ENCODE measurements around the gene DTWD2. TPM values are rescaled to one million over a fixed set of nuclear protein-coding genes. Genes with fewer than 3 reads are reported as not detected.

The DTWD2 gene
- total RNA-seq, 5 donors from 2014 or later (not counting 1 experiment from before 2014, with no cell fraction given) = 3.0 to 4.4 (median 3.2) TPM

GRCh38 chr5:118832974-118833373 is 155.4 kb downstream of the DTWD2 start:
- Mint-ChIP-seq H3K36me3 (peaks cover 23% of the 10 kb centered on the region), H3K4me1 (no peaks in the 10 kb centered on the region), H3K27me3 (no peaks in the 10 kb centered on the region), H3K9me3 (peaks cover 0 to 4% (median 0%) of the 10 kb centered on the region in 3 donors), H3K27ac (no peak overlapping the region), H3K4me3 (no peak overlapping the region)
- Histone ChIP-seq H3K4me3 (ENCODE audit: control insufficient read depth in 1 of 2, extremely low read depth in 1 of 2, low read length in 1 of 2) (no peak overlapping the region), H3K4me1 (ENCODE audit: control insufficient read depth in 1 of 2, extremely low read depth in 1 of 2, insufficient read depth in 2 of 2, low read length in 2 of 2) (no peaks in the 10 kb centered on the region), H3K9me3 (no peaks in the 10 kb centered on the region), H3K27ac (ENCODE audit: low read length) (no peak overlapping the region), H3K27me3 (replicated peaks in 1 of 2; ENCODE audit: control insufficient read depth in 2 of 2, extremely low read depth in 1 of 2, insufficient read depth in 2 of 2, low read length in 1 of 2) (no peaks in the 10 kb centered on the region), H3K36me3 (ENCODE audit: control insufficient read depth in 2 of 2, extremely low read depth in 1 of 2, insufficient read depth in 1 of 2, low read length in 1 of 2) (no peaks in the 10 kb centered on the region)
- POLR2A ChIA-PET = no interaction called here
- no peak for DNase-seq
- ATAC-seq (replicated peaks in 1 of 4) = no peak
- CTCF ChIA-PET = no interaction called here

- Mint-ChIP-seq H3K36me3 (no peaks in the 10 kb centered on the region), H3K27me3 (peaks cover 0 to 1% of the 10 kb centered on the region in 2 donors), H3K4me3 (no peak overlapping the region), H3K4me1 (no peaks in the 10 kb centered on the region), H3K9me3 (no peaks in the 10 kb centered on the region), H3K27ac (no peak overlapping the region)
- POLR2A ChIA-PET = no interaction called here
- H3K27me3 ChIP-seq (replicated peaks in 1 of 2; ENCODE audit: control insufficient read depth in 2 of 2, extremely low read depth in 1 of 2, insufficient read depth in 2 of 2, low read length in 1 of 2) = no peaks in the 10 kb centered on the region
- ATAC-seq (replicated peaks in 1 of 4) (no peak), DNase-seq (no peak)
- CTCF ChIA-PET = no interaction called here
- no peak overlapping the region for H3K4me3 ChIP-seq (ENCODE audit: control insufficient read depth in 1 of 2, extremely low read depth in 1 of 2, low read length in 1 of 2)
- H3K4me1 ChIP-seq (ENCODE audit: control insufficient read depth in 1 of 2, extremely low read depth in 1 of 2, insufficient read depth in 2 of 2, low read length in 2 of 2) = no peaks in the 10 kb centered on the region
- H3K9me3 ChIP-seq = no peaks in the 10 kb centered on the region
- no CpG with 5 or more reads among the region's 1 CpG for WGBS (ENCODE audit: insufficient coverage)
- H3K36me3 ChIP-seq (ENCODE audit: control insufficient read depth in 2 of 2, extremely low read depth in 1 of 2, insufficient read depth in 1 of 2, low read length in 1 of 2) = no peaks in the 10 kb centered on the region
- H3K27ac ChIP-seq (ENCODE audit: low read length) = no peak overlapping the region
Observed at GRCh38 chr5:118825226-118825625, 163.1 kb downstream of the DTWD2 start.

GRCh38 chr5:118818604-118819003 is 169.7 kb downstream of the DTWD2 start:
- no CpG with 5 or more reads among the region's 3 CpGs for WGBS (ENCODE audit: insufficient coverage)
- Histone ChIP-seq H3K27ac (ENCODE audit: low read length) (no peak overlapping the region), H3K4me1 (ENCODE audit: control insufficient read depth in 1 of 2, extremely low read depth in 1 of 2, insufficient read depth in 2 of 2, low read length in 2 of 2) (no peaks in the 10 kb centered on the region), H3K9me3 (no peaks in the 10 kb centered on the region), H3K36me3 (ENCODE audit: control insufficient read depth in 2 of 2, extremely low read depth in 1 of 2, insufficient read depth in 1 of 2, low read length in 1 of 2) (no peaks in the 10 kb centered on the region), H3K4me3 (ENCODE audit: control insufficient read depth in 1 of 2, extremely low read depth in 1 of 2, low read length in 1 of 2) (no peak overlapping the region), H3K27me3 (replicated peaks in 1 of 2; ENCODE audit: control insufficient read depth in 2 of 2, extremely low read depth in 1 of 2, insufficient read depth in 2 of 2, low read length in 1 of 2) (no peaks in the 10 kb centered on the region)
- ChIA-PET POLR2A (no interaction called here), CTCF (no interaction called here)
- no peak for DNase-seq
- ATAC-seq (replicated peaks in 1 of 4) = no peak
- Mint-ChIP-seq H3K27ac (no peak overlapping the region), H3K27me3 (no peaks in the 10 kb centered on the region), H3K4me1 (no peaks in the 10 kb centered on the region), H3K36me3 (no peaks in the 10 kb centered on the region), H3K4me3 (no peak overlapping the region), H3K9me3 (peaks cover 0 to 4% (median 3%) of the 10 kb centered on the region in 3 donors)

GRCh38 chr5:118808441-118808840 is 179.9 kb downstream of the DTWD2 start:
- Mint-ChIP-seq H3K27me3 (no peaks in the 10 kb centered on the region), H3K9me3 (peaks cover 12 to 23% (median 22%) of the 10 kb centered on the region in 3 donors), H3K4me1 (no peaks in the 10 kb centered on the region), H3K36me3 (peaks cover 22% of the 10 kb centered on the region), H3K4me3 (no peak overlapping the region), H3K27ac (no peak overlapping the region)
- Histone ChIP-seq H3K9me3 (no peaks in the 10 kb centered on the region), H3K4me1 (ENCODE audit: control insufficient read depth in 1 of 2, extremely low read depth in 1 of 2, insufficient read depth in 2 of 2, low read length in 2 of 2) (no peaks in the 10 kb centered on the region), H3K4me3 (ENCODE audit: control insufficient read depth in 1 of 2, extremely low read depth in 1 of 2, low read length in 1 of 2) (no peak overlapping the region), H3K27me3 (replicated peaks in 1 of 2; ENCODE audit: control insufficient read depth in 2 of 2, extremely low read depth in 1 of 2, insufficient read depth in 2 of 2, low read length in 1 of 2) (no peaks in the 10 kb centered on the region), H3K36me3 (ENCODE audit: control insufficient read depth in 2 of 2, extremely low read depth in 1 of 2, insufficient read depth in 1 of 2, low read length in 1 of 2) (no peaks in the 10 kb centered on the region), H3K27ac (ENCODE audit: low read length) (no peak overlapping the region)
- POLR2A ChIA-PET = interaction anchor here in 1 of 2 donors (0.5 kb wide), 1 partner anchor 67 kb away, joined by 6 read pairs; no protein-coding TSS in a partner anchor
- WGBS (ENCODE audit: insufficient coverage) = no CpG with 5 or more reads among the region's 2 CpGs
- ATAC-seq (replicated peaks in 1 of 4) = no peak
- DNase-seq = no peak
- CTCF ChIA-PET = no interaction called here

GRCh38 chr5:118806571-118806970 is 181.8 kb downstream of the DTWD2 start:
- DNase-seq (no peak), ATAC-seq (replicated peaks in 1 of 4) (no peak)
- Histone ChIP-seq H3K9me3 (no peaks in the 10 kb centered on the region), H3K27ac (ENCODE audit: low read length) (no peak overlapping the region), H3K27me3 (replicated peaks in 1 of 2; ENCODE audit: control insufficient read depth in 2 of 2, extremely low read depth in 1 of 2, insufficient read depth in 2 of 2, low read length in 1 of 2) (no peaks in the 10 kb centered on the region), H3K36me3 (ENCODE audit: control insufficient read depth in 2 of 2, extremely low read depth in 1 of 2, insufficient read depth in 1 of 2, low read length in 1 of 2) (no peaks in the 10 kb centered on the region), H3K4me3 (ENCODE audit: control insufficient read depth in 1 of 2, extremely low read depth in 1 of 2, low read length in 1 of 2) (no peak overlapping the region), H3K4me1 (ENCODE audit: control insufficient read depth in 1 of 2, extremely low read depth in 1 of 2, insufficient read depth in 2 of 2, low read length in 2 of 2) (no peaks in the 10 kb centered on the region)
- Mint-ChIP-seq H3K9me3 (peaks cover 11 to 13% (median 12%) of the 10 kb centered on the region in 3 donors), H3K4me1 (no peaks in the 10 kb centered on the region), H3K27ac (no peak overlapping the region), H3K36me3 (peaks cover 14% of the 10 kb centered on the region), H3K27me3 (no peaks in the 10 kb centered on the region), H3K4me3 (no peak overlapping the region)
- ChIA-PET POLR2A (no interaction called here), CTCF (no interaction called here)
- 87% methylated on average over 4 of the region's 4 CpGs for WGBS (ENCODE audit: insufficient coverage)

- Histone ChIP-seq H3K4me1 (ENCODE audit: control insufficient read depth in 1 of 2, extremely low read depth in 1 of 2, insufficient read depth in 2 of 2, low read length in 2 of 2) (no peaks in the 10 kb centered on the region), H3K36me3 (ENCODE audit: control insufficient read depth in 2 of 2, extremely low read depth in 1 of 2, insufficient read depth in 1 of 2, low read length in 1 of 2) (no peaks in the 10 kb centered on the region), H3K27me3 (replicated peaks in 1 of 2; ENCODE audit: control insufficient read depth in 2 of 2, extremely low read depth in 1 of 2, insufficient read depth in 2 of 2, low read length in 1 of 2) (no peaks in the 10 kb centered on the region), H3K27ac (ENCODE audit: low read length) (no peak overlapping the region), H3K4me3 (ENCODE audit: control insufficient read depth in 1 of 2, extremely low read depth in 1 of 2, low read length in 1 of 2) (no peak overlapping the region), H3K9me3 (no peaks in the 10 kb centered on the region)
- Mint-ChIP-seq H3K4me3 (no peak overlapping the region), H3K27ac (no peak overlapping the region), H3K4me1 (no peaks in the 10 kb centered on the region), H3K9me3 (peaks cover 0 to 9% (median 4%) of the 10 kb centered on the region in 3 donors), H3K36me3 (peaks cover 3% of the 10 kb centered on the region), H3K27me3 (no peaks in the 10 kb centered on the region)
- ChIA-PET CTCF (no interaction called here), POLR2A (no interaction called here)
- ATAC-seq (replicated peaks in 1 of 4) (no peak), DNase-seq (no peak)
- WGBS (ENCODE audit: insufficient coverage) = 20% methylated on average over 1 of the region's 2 CpGs
Observed at GRCh38 chr5:118802335-118802734, 186.0 kb downstream of the DTWD2 start.

GRCh38 chr5:118796081-118796480 is 192.3 kb downstream of the DTWD2 start:
- no peak overlapping the region for H3K4me3 Mint-ChIP-seq
- no peaks in the 10 kb centered on the region for H3K36me3 Mint-ChIP-seq
- Histone ChIP-seq H3K9me3 (no peaks in the 10 kb centered on the region), H3K4me1 (ENCODE audit: control insufficient read depth in 1 of 2, extremely low read depth in 1 of 2, insufficient read depth in 2 of 2, low read length in 2 of 2) (no peaks in the 10 kb centered on the region), H3K36me3 (ENCODE audit: control insufficient read depth in 2 of 2, extremely low read depth in 1 of 2, insufficient read depth in 1 of 2, low read length in 1 of 2) (no peaks in the 10 kb centered on the region), H3K27me3 (replicated peaks in 1 of 2; ENCODE audit: control insufficient read depth in 2 of 2, extremely low read depth in 1 of 2, insufficient read depth in 2 of 2, low read length in 1 of 2) (no peaks in the 10 kb centered on the region), H3K27ac (ENCODE audit: low read length) (no peak overlapping the region), H3K4me3 (ENCODE audit: control insufficient read depth in 1 of 2, extremely low read depth in 1 of 2, low read length in 1 of 2) (no peak overlapping the region)
- WGBS (ENCODE audit: insufficient coverage) = 77% methylated on average over 3 of the region's 3 CpGs
- H3K27me3 Mint-ChIP-seq = no peaks in the 10 kb centered on the region
- H3K27ac Mint-ChIP-seq = no peak overlapping the region
- ATAC-seq (replicated peaks in 1 of 4) (no peak), DNase-seq (no peak)
- peaks cover 0 to 2% (median 0%) of the 10 kb centered on the region in 3 donors for H3K4me1 Mint-ChIP-seq
- CTCF ChIA-PET = interaction anchor here in 1 of 2 donors (0.6 kb wide), 1 partner anchor 9 kb away, joined by 3 read pairs; no protein-coding TSS in a partner anchor
- POLR2A ChIA-PET = no interaction called here
- peaks cover 0 to 4% (median 0%) of the 10 kb centered on the region in 3 donors for H3K9me3 Mint-ChIP-seq

Measured in T-cell (primary cell).